OCI-LY1 (cell line): ENCODE results near the gene TTC28.

Source experiments
- H2AFZ ChIP-seq: fragments of 200-600 bp; sonication (generic), shearing (Covaris generic); 2 replicates; pipeline ENCODE4 v1.6.0; 2014; ENCODE audit warnings: antibody characterized with exemption, mild to moderate bottlenecking, low read length
- H3F3A ChIP-seq: fragments of 200-600 bp; sonication (generic), shearing (Covaris generic); 2 replicates; pipeline ENCODE4 v1.6.0; 2014; ENCODE audit warnings: mild to moderate bottlenecking, antibody characterized with exemption, low read length, moderate library complexity; ENCODE audit not compliant: insufficient read depth
- H3K27ac ChIP-seq: fragments of 200-600 bp; sonication (generic); 2 replicates; pipeline ENCODE4 v1.5.1; 2014; ENCODE audit warnings: low read length, mixed run types, mild to moderate bottlenecking, low read depth; ENCODE audit not compliant: poor library complexity, severe bottlenecking
- H3K27me3 ChIP-seq: fragments of 200-600 bp; sonication (generic); 2 replicates; pipeline ENCODE4 v1.6.0; 2014; ENCODE audit warnings: antibody characterized with exemption, mild to moderate bottlenecking, low read length, moderate library complexity; ENCODE audit not compliant: insufficient read depth
- H3K36me3 ChIP-seq: fragments of 200-600 bp; sonication (generic); 2 replicates; pipeline ENCODE4 v1.6.1; 2014; ENCODE audit warnings: mild to moderate bottlenecking, antibody characterized with exemption, low read length, moderate library complexity, mixed read lengths; ENCODE audit not compliant: insufficient read depth
- H3K4me1 ChIP-seq: fragments of 200-600 bp; sonication (generic); 2 replicates; pipeline ENCODE4 v1.5.1; 2014; ENCODE audit warnings: mild to moderate bottlenecking, low read length, moderate library complexity; ENCODE audit not compliant: insufficient read depth, severe bottlenecking
- H3K4me2 ChIP-seq: fragments of 200-600 bp; sonication (generic), shearing (Covaris generic); 2 replicates; pipeline ENCODE4 v1.6.1; 2014; ENCODE audit warnings: low read length
- H3K4me3 ChIP-seq: fragments of 200-600 bp; sonication (generic); 2 replicates; pipeline ENCODE4 v1.5.1; 2014; ENCODE audit warnings: low read length, low read depth, mild to moderate bottlenecking, mixed read lengths; ENCODE audit not compliant: poor library complexity, severe bottlenecking
- H3K79me2 ChIP-seq: fragments of 200-600 bp; shearing (Covaris generic); 2 replicates; pipeline ENCODE4 v1.6.1; 2016; ENCODE audit warnings: mixed run types, low read length, mixed read lengths; ENCODE audit not compliant: insufficient read depth
- H3K9ac ChIP-seq: fragments of 200-600 bp; sonication (generic), shearing (Covaris generic); 2 replicates; pipeline ENCODE4 v1.6.1; 2014; ENCODE audit warnings: mild to moderate bottlenecking, low read length, mixed read lengths
- H3K9me2 ChIP-seq: fragments of 200-600 bp; sonication (generic), shearing (Covaris generic); 2 replicates; pipeline ENCODE4 v1.6.1; 2014; ENCODE audit warnings: low read depth, mild to moderate bottlenecking, low read length, mixed read lengths
- H3K9me3 ChIP-seq: fragments of 200-600 bp; shearing (Covaris generic); 2 replicates; pipeline ENCODE4 v1.6.1; 2014; ENCODE audit warnings: low read length, mixed read lengths
- H4K20me1 ChIP-seq: fragments of 200-600 bp; sonication (generic), shearing (Covaris generic); 2 replicates; pipeline ENCODE4 v1.6.0; 2016; ENCODE audit warnings: mild to moderate bottlenecking, low read length; ENCODE audit not compliant: insufficient read depth
- EZH2 ChIP-seq: fragments of 200-600 bp; sonication (generic), shearing (Covaris generic); IDR thresholded peaks from 2 replicates; pipeline ENCODE4 v1.8.0; 2017; ENCODE audit warnings: borderline replicate concordance, mixed run types, mild to moderate bottlenecking, antibody characterized with exemption, low read length, moderate library complexity, mixed read lengths
- TF ChIP-seq, protein P1 (sequence below): fragments of 200-600 bp; sonication (generic), shearing (Covaris generic); IDR thresholded peaks from 2 replicates; pipeline ENCODE4 v1.5.1; 2017; ENCODE audit warnings: mild to moderate bottlenecking, antibody characterized with exemption, low read length, moderate library complexity, mixed read lengths

Gene TTC28

DNA sequence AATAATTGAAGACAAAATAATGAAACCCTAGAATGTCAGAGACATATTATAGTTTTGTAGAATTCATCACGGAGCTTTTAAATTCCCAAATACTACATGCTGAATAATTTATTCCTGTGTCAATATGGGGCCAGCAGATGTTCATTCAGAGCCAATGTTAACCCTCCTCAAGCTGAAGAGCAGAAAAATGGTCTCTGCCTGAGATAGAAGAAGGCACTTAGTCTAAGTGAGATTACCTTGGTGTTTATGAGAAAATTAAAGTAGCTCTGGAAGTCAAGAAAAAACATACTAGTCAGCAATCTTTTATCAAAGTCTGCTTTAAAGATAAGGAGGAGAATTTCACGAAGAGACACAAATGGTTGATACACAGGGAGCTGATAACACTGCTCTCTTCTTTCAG, 328.2 kb downstream of the TTC28 start:
- H4K20me1 ChIP-seq: no peaks in the 10 kb centered on the region
- H3F3A ChIP-seq: no peaks in the 10 kb centered on the region
- H3K27me3 ChIP-seq: peaks cover 8% of the 10 kb centered on the region; the same call in 1 of the 2 replicates
- no peaks in the 10 kb centered on the region for H3K4me1 ChIP-seq
- no peaks in the 10 kb centered on the region for H3K36me3 ChIP-seq
- H3K4me2 ChIP-seq: no peak overlapping the region
- H2AFZ ChIP-seq: no peak overlapping the region
- H3K79me2 ChIP-seq: no peaks in the 10 kb centered on the region
- H3K4me3 ChIP-seq: no peak overlapping the region
- H3K9ac ChIP-seq: no peak overlapping the region
- H3K9me3 ChIP-seq: no peaks in the 10 kb centered on the region
- TF ChIP-seq EZH2: no peak
- TF ChIP-seq, protein P1, sequence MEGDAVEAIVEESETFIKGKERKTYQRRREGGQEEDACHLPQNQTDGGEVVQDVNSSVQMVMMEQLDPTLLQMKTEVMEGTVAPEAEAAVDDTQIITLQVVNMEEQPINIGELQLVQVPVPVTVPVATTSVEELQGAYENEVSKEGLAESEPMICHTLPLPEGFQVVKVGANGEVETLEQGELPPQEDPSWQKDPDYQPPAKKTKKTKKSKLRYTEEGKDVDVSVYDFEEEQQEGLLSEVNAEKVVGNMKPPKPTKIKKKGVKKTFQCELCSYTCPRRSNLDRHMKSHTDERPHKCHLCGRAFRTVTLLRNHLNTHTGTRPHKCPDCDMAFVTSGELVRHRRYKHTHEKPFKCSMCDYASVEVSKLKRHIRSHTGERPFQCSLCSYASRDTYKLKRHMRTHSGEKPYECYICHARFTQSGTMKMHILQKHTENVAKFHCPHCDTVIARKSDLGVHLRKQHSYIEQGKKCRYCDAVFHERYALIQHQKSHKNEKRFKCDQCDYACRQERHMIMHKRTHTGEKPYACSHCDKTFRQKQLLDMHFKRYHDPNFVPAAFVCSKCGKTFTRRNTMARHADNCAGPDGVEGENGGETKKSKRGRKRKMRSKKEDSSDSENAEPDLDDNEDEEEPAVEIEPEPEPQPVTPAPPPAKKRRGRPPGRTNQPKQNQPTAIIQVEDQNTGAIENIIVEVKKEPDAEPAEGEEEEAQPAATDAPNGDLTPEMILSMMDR: no peak
- H3K9me2 ChIP-seq: no peaks in the 10 kb centered on the region
- H3K27ac ChIP-seq: no peak overlapping the region

DNA sequence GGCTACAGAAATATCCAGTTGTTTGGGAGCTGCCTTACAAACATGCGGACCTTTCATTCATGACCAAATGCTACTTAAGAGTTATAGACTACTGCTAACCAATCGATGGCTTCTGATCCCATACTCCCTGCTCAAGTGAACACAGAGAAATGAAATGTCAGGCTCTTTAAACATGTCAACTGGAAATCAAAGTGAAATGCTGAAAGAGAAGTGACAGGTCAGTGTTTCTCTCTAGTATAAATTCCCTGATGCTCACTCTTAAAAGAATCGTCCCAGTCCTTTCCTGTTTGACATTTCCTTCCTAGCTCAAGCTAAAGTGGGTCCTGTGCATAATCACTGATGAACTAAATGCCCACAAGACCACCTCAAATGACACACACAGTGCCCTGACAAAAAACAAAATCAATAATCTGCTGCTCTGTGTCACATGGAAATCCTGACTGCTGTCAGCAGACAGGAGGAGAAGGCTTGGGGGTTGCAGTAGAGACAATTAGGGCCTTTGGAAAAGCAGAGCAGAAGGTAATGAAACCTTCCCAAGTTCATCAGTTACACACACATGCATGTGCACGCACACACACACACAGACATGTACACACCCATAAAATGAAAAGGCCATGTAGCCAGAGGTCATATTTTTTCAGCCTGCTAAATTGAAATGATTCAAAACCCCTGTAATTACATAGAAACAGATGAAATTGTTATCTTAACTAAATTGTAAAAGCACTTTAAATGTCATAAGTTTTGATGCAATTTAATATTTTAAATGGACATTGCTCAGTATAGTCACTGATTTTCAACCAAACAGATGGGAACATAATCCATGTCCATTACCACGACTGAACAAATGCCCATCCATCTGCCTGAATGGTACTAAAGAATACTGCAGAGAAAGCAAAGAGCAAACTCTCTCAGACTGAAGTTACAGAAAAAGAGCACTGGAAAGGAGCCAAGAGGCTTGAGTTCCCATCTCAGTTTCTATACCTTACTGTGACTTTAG, 330.7 kb downstream of the TTC28 start:
- Histone ChIP-seq H3K27me3 (peaks cover 8% of the 10 kb centered on the region; the same call in 1 of the 2 replicates), H4K20me1 (no peaks in the 10 kb centered on the region), H3F3A (no peaks in the 10 kb centered on the region), H3K36me3 (no peaks in the 10 kb centered on the region), H3K79me2 (no peaks in the 10 kb centered on the region), H2AFZ (no peak overlapping the region), H3K4me1 (no peaks in the 10 kb centered on the region), H3K9me3 (no peaks in the 10 kb centered on the region), H3K27ac (no peak overlapping the region), H3K9ac (no peak overlapping the region), H3K9me2 (no peaks in the 10 kb centered on the region), H3K4me3 (no peak overlapping the region), H3K4me2 (no peak overlapping the region)
- TF ChIP-seq EZH2: no peak
- TF ChIP-seq, protein P1: no peak

DNA sequence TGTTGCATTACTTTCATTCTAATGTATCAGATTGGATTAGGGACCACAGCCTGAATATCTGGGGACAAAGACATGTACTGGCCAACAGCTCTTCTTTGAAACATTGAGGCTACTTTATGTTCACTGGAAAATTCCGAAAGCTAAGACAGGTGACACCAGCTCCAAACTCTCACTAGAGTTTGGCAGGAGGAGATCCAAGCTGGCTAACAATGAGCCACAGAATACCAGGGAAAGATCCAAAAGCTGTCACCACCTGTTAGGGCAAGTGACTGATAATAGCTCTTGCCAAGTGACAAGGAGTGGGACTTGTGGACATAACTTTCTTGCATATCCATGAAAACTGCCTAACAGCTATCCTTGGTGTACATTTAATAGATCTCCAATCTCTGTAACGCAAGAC, 333.3 kb downstream of the TTC28 start:
- H3K27ac ChIP-seq: no peak overlapping the region
- H3K9ac ChIP-seq: no peak overlapping the region
- H3K36me3 ChIP-seq: no peaks in the 10 kb centered on the region
- H3K4me2 ChIP-seq: no peak overlapping the region
- peaks cover 8% of the 10 kb centered on the region; the same call in 1 of the 2 replicates for H3K27me3 ChIP-seq
- no peak overlapping the region for H2AFZ ChIP-seq
- no peaks in the 10 kb centered on the region for H3K4me1 ChIP-seq
- H3F3A ChIP-seq: no peaks in the 10 kb centered on the region
- H3K4me3 ChIP-seq: no peak overlapping the region
- H3K79me2 ChIP-seq: no peaks in the 10 kb centered on the region
- H3K9me2 ChIP-seq: no peaks in the 10 kb centered on the region
- H4K20me1 ChIP-seq: no peaks in the 10 kb centered on the region
- H3K9me3 ChIP-seq: no peaks in the 10 kb centered on the region
- TF ChIP-seq EZH2: no peak
- TF ChIP-seq, protein P1: no peak
